ENCODE measurements around the gene KIAA1958.

DNA sequence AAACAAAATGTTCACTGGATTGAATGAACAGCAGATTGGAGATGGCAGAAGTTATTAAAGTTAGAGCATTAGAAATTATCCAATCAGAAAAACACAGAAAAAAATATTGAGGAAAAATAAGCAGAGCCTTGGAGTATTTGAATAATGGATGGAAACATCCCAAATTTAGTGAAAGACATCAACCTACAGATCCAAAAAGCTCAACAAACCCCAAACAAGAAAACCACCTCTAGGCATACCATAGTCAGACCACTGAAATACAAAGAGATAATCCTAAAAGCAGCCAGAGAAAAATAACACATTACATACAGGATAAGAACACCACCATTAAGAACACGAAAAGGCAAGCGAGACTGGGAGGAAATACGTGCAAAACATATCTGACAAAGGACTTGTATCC lies 226.1 kb downstream of the KIAA1958 start:
- TF ChIP-seq POLR2A (IDR thresholded peaks at IDR 0.05): no peak
- TF ChIP-seq, protein P1, sequence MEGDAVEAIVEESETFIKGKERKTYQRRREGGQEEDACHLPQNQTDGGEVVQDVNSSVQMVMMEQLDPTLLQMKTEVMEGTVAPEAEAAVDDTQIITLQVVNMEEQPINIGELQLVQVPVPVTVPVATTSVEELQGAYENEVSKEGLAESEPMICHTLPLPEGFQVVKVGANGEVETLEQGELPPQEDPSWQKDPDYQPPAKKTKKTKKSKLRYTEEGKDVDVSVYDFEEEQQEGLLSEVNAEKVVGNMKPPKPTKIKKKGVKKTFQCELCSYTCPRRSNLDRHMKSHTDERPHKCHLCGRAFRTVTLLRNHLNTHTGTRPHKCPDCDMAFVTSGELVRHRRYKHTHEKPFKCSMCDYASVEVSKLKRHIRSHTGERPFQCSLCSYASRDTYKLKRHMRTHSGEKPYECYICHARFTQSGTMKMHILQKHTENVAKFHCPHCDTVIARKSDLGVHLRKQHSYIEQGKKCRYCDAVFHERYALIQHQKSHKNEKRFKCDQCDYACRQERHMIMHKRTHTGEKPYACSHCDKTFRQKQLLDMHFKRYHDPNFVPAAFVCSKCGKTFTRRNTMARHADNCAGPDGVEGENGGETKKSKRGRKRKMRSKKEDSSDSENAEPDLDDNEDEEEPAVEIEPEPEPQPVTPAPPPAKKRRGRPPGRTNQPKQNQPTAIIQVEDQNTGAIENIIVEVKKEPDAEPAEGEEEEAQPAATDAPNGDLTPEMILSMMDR (IDR thresholded peaks at IDR 0.05): no peak

All from lower leg skin (tissue), 3 donors.